Heart left ventricle (tissue), 13 donors: Measurements from ENCODE around the gene ENTR1.

Experiments
- POLR2A ChIP-seq, 2 donors: fragments of 450-650 bp; IDR thresholded peaks; one replicate each; pipeline ENCODE4 v1.6.1; 2017; ENCODE audit warnings: antibody characterized with exemption in 2 of 2, mild to moderate bottlenecking in 2 of 2, moderate library complexity in 2 of 2
- TF ChIP-seq, protein P1 (sequence below), 12 donors: fragments of 200-600 bp; sonication (generic) in 4 of 12; IDR thresholded peaks; one replicate each; pipeline versions ENCODE4 v1.5.0 to v1.8.0; 2018 to 2022; ENCODE audit warnings: antibody characterized with exemption in 12 of 12, mild to moderate bottlenecking in 5 of 12
- donor health status: ischemic (EF 13 %, LVEDD 7.1; RV severe dilation, severe dysfunction).
- donor health status: DM: no; HTN: yes; CAD: no.
- donor health status: DM: no; HTN: no; CAD: no.
- donor health status: ischemic (EF 25% LVEDD 6.9; RV normal size, moderate dysfunction).
- donor health status: ischemic (EF 25% LVEDD 5.7; RV mildly dilated, moderate dysfunction).
- donor health status: ischemic (EF 35%, LVEDD 5.7; RV mildly dilated, moderate dysfunction).
- donor health status: nonischemic (EF 11% LVEDD 7.7; RV severe dilation, severe dysfunction).
- donor health status: DM: yes; HTN: yes; CAD: no.
- donor health status: PGD.
- donor health status: ischemic (EF 29% LVEDD 5.4; RV normal size, mild dysfunction).
- donor health status: nonischemic (EF 23%, LVEDD 6.1; RV moderate dilation, normal function).

DNA sequence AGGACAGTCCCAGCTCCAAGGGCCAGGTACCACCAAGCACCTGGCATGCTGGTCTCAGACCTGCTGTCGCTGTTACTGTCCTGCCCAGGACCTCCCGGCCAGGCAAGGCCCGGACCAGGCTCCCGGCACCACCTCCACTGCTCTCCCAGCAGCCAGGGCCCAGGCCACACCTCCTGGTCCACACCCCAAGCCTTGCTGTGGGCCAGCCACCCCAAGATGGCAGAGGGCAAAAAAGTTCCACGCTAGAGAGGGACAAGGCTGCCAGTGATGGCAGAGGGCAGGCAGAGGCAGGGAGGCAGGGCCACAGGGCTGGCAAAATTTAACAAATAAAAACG, 48.0 kb downstream of the ENTR1 start:
- TF ChIP-seq, protein P1, sequence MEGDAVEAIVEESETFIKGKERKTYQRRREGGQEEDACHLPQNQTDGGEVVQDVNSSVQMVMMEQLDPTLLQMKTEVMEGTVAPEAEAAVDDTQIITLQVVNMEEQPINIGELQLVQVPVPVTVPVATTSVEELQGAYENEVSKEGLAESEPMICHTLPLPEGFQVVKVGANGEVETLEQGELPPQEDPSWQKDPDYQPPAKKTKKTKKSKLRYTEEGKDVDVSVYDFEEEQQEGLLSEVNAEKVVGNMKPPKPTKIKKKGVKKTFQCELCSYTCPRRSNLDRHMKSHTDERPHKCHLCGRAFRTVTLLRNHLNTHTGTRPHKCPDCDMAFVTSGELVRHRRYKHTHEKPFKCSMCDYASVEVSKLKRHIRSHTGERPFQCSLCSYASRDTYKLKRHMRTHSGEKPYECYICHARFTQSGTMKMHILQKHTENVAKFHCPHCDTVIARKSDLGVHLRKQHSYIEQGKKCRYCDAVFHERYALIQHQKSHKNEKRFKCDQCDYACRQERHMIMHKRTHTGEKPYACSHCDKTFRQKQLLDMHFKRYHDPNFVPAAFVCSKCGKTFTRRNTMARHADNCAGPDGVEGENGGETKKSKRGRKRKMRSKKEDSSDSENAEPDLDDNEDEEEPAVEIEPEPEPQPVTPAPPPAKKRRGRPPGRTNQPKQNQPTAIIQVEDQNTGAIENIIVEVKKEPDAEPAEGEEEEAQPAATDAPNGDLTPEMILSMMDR (IDR thresholded peaks at IDR 0.05) = no peak
- TF ChIP-seq POLR2A (IDR thresholded peaks at IDR 0.05) = no peak
